Measurements from ENCODE around the gene U2AF1L4.

GRCh38 chr19:35708391-35708790 is 36.8 kb downstream of the U2AF1L4 start:
- TF ChIP-seq POLR2A (IDR thresholded peaks at IDR 0.05) (no peak), POLR2AphosphoS5 (IDR thresholded peaks at IDR 0.05) (no peak)
